Fibroblast of lung (primary cell): ENCODE data around the gene NAT10. TPM values are rescaled to one million over a fixed set of nuclear protein-coding genes. Genes with fewer than 3 reads are reported as not detected.

Experiments
- DNase-seq, 2 donors: peaks; one replicate each; pipeline versions ENCODE4 v3.0.0 to v3.0.0-alpha.2; 2010; ENCODE audit warnings: low read depth in 2 of 2
- H2AFZ ChIP-seq: 2 replicates; pipeline ENCODE4 v1.5.1; 2012; ENCODE audit warnings: low read length, control low read depth, inconsistent platforms
- H3K27ac ChIP-seq: 2 replicates; pipeline ENCODE4 v1.5.1; 2011; ENCODE audit warnings: low read length, control low read depth; ENCODE audit not compliant: insufficient read depth
- H3K27me3 ChIP-seq: 2 replicates; pipeline ENCODE4 v1.5.1; 2011; ENCODE audit warnings: mild to moderate bottlenecking, low read length; ENCODE audit not compliant: control insufficient read depth, insufficient read depth
- H3K36me3 ChIP-seq: 2 replicates; pipeline ENCODE4 v1.5.1; 2011; ENCODE audit warnings: low read length; ENCODE audit not compliant: control insufficient read depth, insufficient read depth
- H3K4me1 ChIP-seq: 2 replicates; pipeline ENCODE4 v1.5.1; 2011; ENCODE audit warnings: low read length; ENCODE audit not compliant: control insufficient read depth, insufficient read depth; ENCODE audit errors: extremely low read depth
- H3K4me2 ChIP-seq: 2 replicates; pipeline ENCODE4 v1.5.1; 2011; ENCODE audit warnings: low read length, control low read depth; ENCODE audit not compliant: insufficient read depth; ENCODE audit errors: extremely low read depth
- H3K4me3 ChIP-seq, 4 experiments: fragments of 200-600 bp in 1 of 4; sonication (generic) in 1 of 4; replicated peaks in 1 of 4; 2 replicates each; pipeline ENCODE4 v1.5.1; 2011 to 2016; ENCODE audit warnings: low read length in 4 of 4, low read depth in 3 of 4, mild to moderate bottlenecking in 3 of 4, control low read depth in 2 of 4, inconsistent platforms in 1 of 4, mixed read lengths in 1 of 4; ENCODE audit not compliant: insufficient read depth in 1 of 4; ENCODE audit errors: control extremely low read depth in 1 of 4
- H3K79me2 ChIP-seq: 2 replicates; pipeline ENCODE4 v1.5.1; 2012; ENCODE audit warnings: mild to moderate bottlenecking, low read length, inconsistent platforms; ENCODE audit not compliant: control insufficient read depth, insufficient read depth
- H3K9ac ChIP-seq: 2 replicates; pipeline ENCODE4 v1.5.1; 2011; ENCODE audit warnings: mild to moderate bottlenecking, low read length, control low read depth; ENCODE audit not compliant: insufficient read depth
- H3K9me3 ChIP-seq: 2 replicates; pipeline ENCODE4 v1.5.1; 2012; ENCODE audit warnings: low read depth, low read length; ENCODE audit not compliant: control insufficient read depth, insufficient read depth
- H4K20me1 ChIP-seq: 2 replicates; pipeline ENCODE4 v1.5.1; 2011; ENCODE audit warnings: low read length; ENCODE audit not compliant: control insufficient read depth, insufficient read depth; ENCODE audit errors: extremely low read depth
- CTCF ChIP-seq, 2 donors: IDR thresholded peaks in 1 of 2; conservative IDR thresholded peaks in 1 of 2; 1 replicate in 1 of 2; 2 replicates in 1 of 2; pipeline ENCODE4 v1.5.1; 2011 to 2012; ENCODE audit warnings: low read length in 2 of 2, control low read depth in 1 of 2, inconsistent platforms in 1 of 2, low read depth in 1 of 2, mild to moderate bottlenecking in 1 of 2
- EZH2 ChIP-seq: IDR thresholded peaks from 2 replicates; pipeline ENCODE4 v1.5.1; 2012; ENCODE audit warnings: low read length, control low read depth, mild to moderate bottlenecking; ENCODE audit errors: missing control alignments
- polyA plus RNA-seq, 2 donors: library from polyadenylated mRNA; depleted of rRNA in 1 of 2; stranded (reverse) in 1 of 2; unstranded in 1 of 2; fragments of >200 nt; gene quantifications; 2 replicates each; pipeline ENCODE4 v1.2.1, GENCODE V29; 2011 to 2012; ENCODE audit warnings: missing spikeins in 1 of 2
- total RNA-seq: library from RNA; depleted of rRNA; stranded (reverse); fragments of >200 nt; gene quantifications from 2 replicates; pipeline ENCODE4 v1.2.1, GENCODE V29; 2014

NAT10 gene
- total and polyA plus RNA-seq, 2 donors (not counting 1 experiment from before 2014, with no cell fraction given), result 14.4 to 21.5 TPM

DNA sequence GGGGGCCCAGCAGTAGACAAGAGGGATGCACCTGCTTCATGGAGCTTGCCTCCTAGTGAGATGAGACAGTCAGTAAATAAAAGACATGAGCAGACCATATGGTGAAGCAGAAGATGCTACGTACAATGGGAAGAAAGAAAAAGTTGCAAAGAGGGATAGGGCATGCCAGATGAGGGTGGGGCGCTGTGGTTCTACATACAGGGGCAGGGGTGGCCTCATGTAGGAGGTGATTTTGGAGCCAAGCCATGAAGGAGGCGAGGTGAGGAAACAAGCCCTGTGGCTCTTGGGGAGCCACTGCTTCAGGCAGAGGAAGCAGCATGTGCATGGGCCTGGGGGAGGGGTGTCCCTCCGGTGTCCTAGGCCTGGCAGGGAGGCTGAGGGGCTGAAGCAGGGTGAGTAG is 15.2 kb downstream of the NAT10 start:
- Histone ChIP-seq H2AFZ (no peak overlapping the region), H3K9ac (no peak overlapping the region), H3K4me3 (no peak overlapping the region), H4K20me1 (no peaks in the 10 kb centered on the region), H3K4me1 (no peaks in the 10 kb centered on the region), H3K27ac (no peak overlapping the region), H3K36me3 (peaks cover 20% of the 10 kb centered on the region), H3K79me2 (no peaks in the 10 kb centered on the region), H3K4me2 (no peak overlapping the region), H3K9me3 (no peaks in the 10 kb centered on the region), H3K27me3 (no peaks in the 10 kb centered on the region)
- no peak for DNase-seq
- TF ChIP-seq CTCF (conservative IDR thresholded peaks at IDR 0.05 in 1 of 2, IDR thresholded peaks at IDR 0.05 in 1 of 2; ENCODE audit: low read depth in 1 of 2, low read length in 2 of 2), result no peak

DNA sequence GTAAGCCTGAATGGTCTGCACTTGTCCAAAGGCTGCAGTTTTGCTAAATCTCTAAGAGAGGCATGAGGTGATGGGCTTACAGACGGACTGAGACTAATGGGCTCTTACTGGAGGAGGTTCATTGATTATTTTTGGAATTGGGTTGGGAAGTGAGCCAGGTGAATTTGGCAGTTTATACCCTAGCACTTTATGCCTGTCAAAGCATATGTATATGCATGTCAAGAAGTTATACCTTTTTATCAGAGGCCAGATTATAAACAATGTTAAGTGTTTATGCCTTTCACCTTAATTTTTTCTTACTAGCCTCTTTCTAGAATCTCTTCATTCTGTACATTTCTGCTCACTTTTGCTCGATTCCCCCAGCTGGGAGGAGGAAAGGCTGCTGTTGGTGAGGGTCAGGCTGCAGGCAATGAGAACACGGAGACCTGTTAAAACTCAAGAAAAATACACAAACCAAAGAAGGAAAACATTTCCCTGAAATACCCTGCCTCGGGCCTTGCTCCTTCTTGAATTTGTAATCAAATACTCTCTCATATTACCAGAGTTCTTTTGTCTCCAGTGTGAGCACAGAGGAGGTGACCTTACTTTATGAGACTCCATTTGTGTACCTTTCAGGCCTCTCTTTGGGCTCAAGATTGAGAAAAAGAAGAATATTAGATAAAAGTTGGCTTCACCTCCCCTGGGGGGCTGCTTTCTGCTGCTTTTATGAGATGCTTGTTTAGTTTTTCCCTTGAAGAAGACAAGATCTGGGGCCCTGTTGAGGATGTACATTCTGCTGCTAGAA is 19.6 kb downstream of the NAT10 start:
- Histone ChIP-seq H4K20me1 (no peaks in the 10 kb centered on the region), H3K79me2 (no peaks in the 10 kb centered on the region), H3K4me2 (no peak overlapping the region), H3K4me1 (peaks cover 2% of the 10 kb centered on the region), H3K27me3 (no peaks in the 10 kb centered on the region), H3K9me3 (no peaks in the 10 kb centered on the region), H3K9ac (no peak overlapping the region), H3K4me3 (no peak overlapping the region), H2AFZ (no peak overlapping the region), H3K36me3 (peaks cover 16% of the 10 kb centered on the region), H3K27ac (no peak overlapping the region)
- TF ChIP-seq EZH2 (no peak), CTCF (conservative IDR thresholded peaks at IDR 0.05 in 1 of 2, IDR thresholded peaks at IDR 0.05 in 1 of 2; ENCODE audit: low read depth in 1 of 2, low read length in 2 of 2) (no peak)
- no peak for DNase-seq

DNA sequence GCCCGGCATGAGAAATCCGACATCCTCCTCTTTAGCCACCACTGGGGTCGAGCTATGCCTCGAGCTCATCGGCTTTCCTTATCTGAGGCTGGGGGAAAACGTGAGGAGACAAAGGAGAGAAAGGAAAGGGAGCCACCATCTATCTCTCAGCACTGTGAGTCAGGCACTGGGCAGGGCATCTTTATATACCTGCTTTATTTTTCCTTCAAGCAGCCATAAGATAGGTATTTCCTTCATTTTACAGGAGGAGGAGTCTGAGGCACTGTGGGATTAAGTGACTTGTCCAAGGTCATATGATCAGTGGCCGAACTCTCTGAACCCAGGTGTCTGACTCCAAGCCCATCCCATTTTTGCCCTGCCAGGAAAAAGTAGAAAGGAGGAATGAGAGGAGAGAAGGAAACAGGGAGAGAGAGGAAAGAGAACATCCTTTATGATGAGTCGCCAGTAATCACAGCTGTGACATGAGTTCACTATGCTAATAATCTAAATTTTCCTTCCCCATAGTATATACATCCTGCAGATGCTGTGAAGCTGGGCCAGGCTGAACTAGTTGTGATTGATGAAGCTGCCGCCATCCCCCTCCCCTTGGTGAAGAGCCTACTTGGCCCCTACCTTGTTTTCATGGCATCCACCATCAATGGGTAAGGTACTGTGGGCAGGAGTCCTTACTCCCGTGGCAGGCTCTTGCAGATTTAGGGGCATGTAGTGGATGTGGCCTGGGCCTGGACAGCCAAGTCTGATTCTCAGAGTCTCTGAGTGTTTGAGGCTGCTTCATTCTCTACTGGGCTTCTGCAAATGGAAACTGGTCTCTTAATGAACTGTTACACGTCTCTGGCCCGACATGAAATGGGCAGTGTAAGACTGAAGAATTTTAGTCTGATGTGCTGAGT is 21.8 kb downstream of the NAT10 start:
- no peak for DNase-seq
- H3K4me3 ChIP-seq, result no peak overlapping the region
- peak overlapping the region; percentile 46 for H3K27ac ChIP-seq
- H3K27me3 ChIP-seq, result no peaks in the 10 kb centered on the region
- H3K9ac ChIP-seq, result no peak overlapping the region
- no peaks in the 10 kb centered on the region for H3K9me3 ChIP-seq
- no peak for TF ChIP-seq CTCF (conservative IDR thresholded peaks at IDR 0.05 in 1 of 2, IDR thresholded peaks at IDR 0.05 in 1 of 2; ENCODE audit: low read depth in 1 of 2, low read length in 2 of 2)
- TF ChIP-seq EZH2, result no peak
- H3K79me2 ChIP-seq, result no peaks in the 10 kb centered on the region
- peaks cover 2% of the 10 kb centered on the region for H3K4me1 ChIP-seq
- peaks cover 16% of the 10 kb centered on the region for H3K36me3 ChIP-seq
- H2AFZ ChIP-seq, result no peak overlapping the region
- peak overlapping the region; percentile 33 for H3K4me2 ChIP-seq
- H4K20me1 ChIP-seq, result no peaks in the 10 kb centered on the region
